HL-60 (cell line): Measurements from ENCODE around the gene SEL1L.
"Not testable (repeated sequence)": the region's sequence is repeated elsewhere in the genome, so short reads cannot be mapped to it uniquely, and the experiment has no call there.

Source experiments
- GABPA ChIP-seq: IDR thresholded peaks from 2 replicates; pipeline ENCODE4 v1.6.1; 2012; ENCODE audit warnings: low read depth
- POLR2AphosphoS5 ChIP-seq: IDR thresholded peaks from 2 replicates; pipeline ENCODE4 v1.6.1; 2012; ENCODE audit warnings: low read depth
- TF ChIP-seq, protein P1 (sequence below): IDR thresholded peaks from one replicate; pipeline ENCODE4 v1.5.1; 2011; ENCODE audit warnings: low read length, control low read depth, inconsistent platforms; ENCODE audit not compliant: insufficient read depth
- TF ChIP-seq, protein P2 (sequence below): IDR thresholded peaks from 2 replicates; pipeline ENCODE4 v1.6.1; 2012; ENCODE audit warnings: low read depth; ENCODE audit not compliant: insufficient replicate concordance

GRCh38 chr14:81541206-81541605, 7.6 kb upstream of the SEL1L start:
- TF ChIP-seq, protein P1, sequence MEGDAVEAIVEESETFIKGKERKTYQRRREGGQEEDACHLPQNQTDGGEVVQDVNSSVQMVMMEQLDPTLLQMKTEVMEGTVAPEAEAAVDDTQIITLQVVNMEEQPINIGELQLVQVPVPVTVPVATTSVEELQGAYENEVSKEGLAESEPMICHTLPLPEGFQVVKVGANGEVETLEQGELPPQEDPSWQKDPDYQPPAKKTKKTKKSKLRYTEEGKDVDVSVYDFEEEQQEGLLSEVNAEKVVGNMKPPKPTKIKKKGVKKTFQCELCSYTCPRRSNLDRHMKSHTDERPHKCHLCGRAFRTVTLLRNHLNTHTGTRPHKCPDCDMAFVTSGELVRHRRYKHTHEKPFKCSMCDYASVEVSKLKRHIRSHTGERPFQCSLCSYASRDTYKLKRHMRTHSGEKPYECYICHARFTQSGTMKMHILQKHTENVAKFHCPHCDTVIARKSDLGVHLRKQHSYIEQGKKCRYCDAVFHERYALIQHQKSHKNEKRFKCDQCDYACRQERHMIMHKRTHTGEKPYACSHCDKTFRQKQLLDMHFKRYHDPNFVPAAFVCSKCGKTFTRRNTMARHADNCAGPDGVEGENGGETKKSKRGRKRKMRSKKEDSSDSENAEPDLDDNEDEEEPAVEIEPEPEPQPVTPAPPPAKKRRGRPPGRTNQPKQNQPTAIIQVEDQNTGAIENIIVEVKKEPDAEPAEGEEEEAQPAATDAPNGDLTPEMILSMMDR: not testable (repeated sequence)
- TF ChIP-seq, protein P2, sequence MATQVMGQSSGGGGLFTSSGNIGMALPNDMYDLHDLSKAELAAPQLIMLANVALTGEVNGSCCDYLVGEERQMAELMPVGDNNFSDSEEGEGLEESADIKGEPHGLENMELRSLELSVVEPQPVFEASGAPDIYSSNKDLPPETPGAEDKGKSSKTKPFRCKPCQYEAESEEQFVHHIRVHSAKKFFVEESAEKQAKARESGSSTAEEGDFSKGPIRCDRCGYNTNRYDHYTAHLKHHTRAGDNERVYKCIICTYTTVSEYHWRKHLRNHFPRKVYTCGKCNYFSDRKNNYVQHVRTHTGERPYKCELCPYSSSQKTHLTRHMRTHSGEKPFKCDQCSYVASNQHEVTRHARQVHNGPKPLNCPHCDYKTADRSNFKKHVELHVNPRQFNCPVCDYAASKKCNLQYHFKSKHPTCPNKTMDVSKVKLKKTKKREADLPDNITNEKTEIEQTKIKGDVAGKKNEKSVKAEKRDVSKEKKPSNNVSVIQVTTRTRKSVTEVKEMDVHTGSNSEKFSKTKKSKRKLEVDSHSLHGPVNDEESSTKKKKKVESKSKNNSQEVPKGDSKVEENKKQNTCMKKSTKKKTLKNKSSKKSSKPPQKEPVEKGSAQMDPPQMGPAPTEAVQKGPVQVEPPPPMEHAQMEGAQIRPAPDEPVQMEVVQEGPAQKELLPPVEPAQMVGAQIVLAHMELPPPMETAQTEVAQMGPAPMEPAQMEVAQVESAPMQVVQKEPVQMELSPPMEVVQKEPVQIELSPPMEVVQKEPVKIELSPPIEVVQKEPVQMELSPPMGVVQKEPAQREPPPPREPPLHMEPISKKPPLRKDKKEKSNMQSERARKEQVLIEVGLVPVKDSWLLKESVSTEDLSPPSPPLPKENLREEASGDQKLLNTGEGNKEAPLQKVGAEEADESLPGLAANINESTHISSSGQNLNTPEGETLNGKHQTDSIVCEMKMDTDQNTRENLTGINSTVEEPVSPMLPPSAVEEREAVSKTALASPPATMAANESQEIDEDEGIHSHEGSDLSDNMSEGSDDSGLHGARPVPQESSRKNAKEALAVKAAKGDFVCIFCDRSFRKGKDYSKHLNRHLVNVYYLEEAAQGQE: not testable (repeated sequence)
- not testable (repeated sequence) for TF ChIP-seq POLR2AphosphoS5, GABPA
